Left ventricle myocardium inferior (tissue), 1 donor: ENCODE data around the gene FTCDNL1. TPM values are rescaled to one million over a fixed set of nuclear protein-coding genes. Genes with fewer than 3 reads are reported as not detected.

Source experiments
- DNase-seq: peaks from one replicate; pipeline ENCODE4 v3.0.0-alpha.2; 2020
- H3K27ac ChIP-seq: fragments of 200-600 bp; replicated peaks from 2 replicates; pipeline ENCODE4 v1.8.0; 2021
- H3K27me3 ChIP-seq: fragments of 200-600 bp; 2 replicates; pipeline ENCODE4 v1.8.0; 2021; ENCODE audit warnings: low read depth
- H3K36me3 ChIP-seq: fragments of 200-600 bp; 2 replicates; pipeline ENCODE4 v1.8.0; 2021
- H3K4me1 ChIP-seq: fragments of 200-600 bp; 2 replicates; pipeline ENCODE4 v1.8.0; 2021
- H3K4me3 ChIP-seq: fragments of 200-600 bp; 2 replicates; pipeline ENCODE4 v1.8.0; 2021; ENCODE audit warnings: mild to moderate bottlenecking, moderate library complexity
- H3K9me3 ChIP-seq: fragments of 200-600 bp; replicated peaks from 2 replicates; pipeline ENCODE4 v1.8.0; 2021
- intact Hi-C: fragments of 100-400 bp; cut with micrococcal nuclease; formaldehyde crosslinking; loops from one replicate; pipeline ENCODE4 v1.11.0; 2022
- total RNA-seq: library from RNA; stranded (reverse); fragmentation: NEBNext Ultra II Directional; extraction: Animal tissue kit (Norgen Biotek cat#: 25700); gene quantifications from one replicate; pipeline ENCODE4 v1.2.1, GENCODE V29; 2021
- TF ChIP-seq, protein P1 (sequence below): fragments of 200-600 bp; IDR thresholded peaks from 2 replicates; pipeline ENCODE4 v1.8.0; 2021; ENCODE audit warnings: antibody characterized with exemption, mild to moderate bottlenecking, borderline replicate concordance
- donor health status: DM: no; HTN: yes; CAD: no; lungs with severe emphysema.

FTCDNL1 gene
- total RNA-seq, 1 donor from 2014 or later, result 2.7 TPM

DNA sequence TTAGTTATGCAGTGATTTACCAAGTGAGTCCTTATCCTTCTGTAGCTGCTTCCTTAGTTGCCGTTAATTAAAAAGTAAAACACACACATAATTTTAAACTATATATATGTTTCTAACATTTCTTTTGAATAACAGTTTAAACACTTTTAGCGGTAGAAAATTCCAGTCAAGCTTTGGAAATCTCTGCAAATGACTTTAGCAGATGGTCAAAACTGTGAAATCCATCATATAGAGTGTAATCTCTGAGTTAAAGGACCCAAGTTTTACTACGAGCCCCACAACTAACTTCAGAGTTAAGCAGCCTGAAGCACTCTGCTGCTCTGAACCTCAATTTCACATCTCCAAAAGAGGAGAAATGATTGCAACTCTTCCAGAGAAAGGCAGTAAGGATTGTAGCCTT is 96.2 kb downstream of the FTCDNL1 start:
- H3K36me3 ChIP-seq, result no peaks in the 10 kb centered on the region
- peaks cover 8% of the 10 kb centered on the region for H3K4me1 ChIP-seq
- DNase-seq, result no peak
- H3K27me3 ChIP-seq, result peaks cover 39% of the 10 kb centered on the region
- TF ChIP-seq, protein P1, sequence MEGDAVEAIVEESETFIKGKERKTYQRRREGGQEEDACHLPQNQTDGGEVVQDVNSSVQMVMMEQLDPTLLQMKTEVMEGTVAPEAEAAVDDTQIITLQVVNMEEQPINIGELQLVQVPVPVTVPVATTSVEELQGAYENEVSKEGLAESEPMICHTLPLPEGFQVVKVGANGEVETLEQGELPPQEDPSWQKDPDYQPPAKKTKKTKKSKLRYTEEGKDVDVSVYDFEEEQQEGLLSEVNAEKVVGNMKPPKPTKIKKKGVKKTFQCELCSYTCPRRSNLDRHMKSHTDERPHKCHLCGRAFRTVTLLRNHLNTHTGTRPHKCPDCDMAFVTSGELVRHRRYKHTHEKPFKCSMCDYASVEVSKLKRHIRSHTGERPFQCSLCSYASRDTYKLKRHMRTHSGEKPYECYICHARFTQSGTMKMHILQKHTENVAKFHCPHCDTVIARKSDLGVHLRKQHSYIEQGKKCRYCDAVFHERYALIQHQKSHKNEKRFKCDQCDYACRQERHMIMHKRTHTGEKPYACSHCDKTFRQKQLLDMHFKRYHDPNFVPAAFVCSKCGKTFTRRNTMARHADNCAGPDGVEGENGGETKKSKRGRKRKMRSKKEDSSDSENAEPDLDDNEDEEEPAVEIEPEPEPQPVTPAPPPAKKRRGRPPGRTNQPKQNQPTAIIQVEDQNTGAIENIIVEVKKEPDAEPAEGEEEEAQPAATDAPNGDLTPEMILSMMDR, result no peak
- peaks cover 7% of the 10 kb centered on the region for H3K9me3 ChIP-seq
- intact Hi-C loops, result no loop called here
- H3K4me3 ChIP-seq, result no peak overlapping the region
- H3K27ac ChIP-seq, result no peak overlapping the region

DNA sequence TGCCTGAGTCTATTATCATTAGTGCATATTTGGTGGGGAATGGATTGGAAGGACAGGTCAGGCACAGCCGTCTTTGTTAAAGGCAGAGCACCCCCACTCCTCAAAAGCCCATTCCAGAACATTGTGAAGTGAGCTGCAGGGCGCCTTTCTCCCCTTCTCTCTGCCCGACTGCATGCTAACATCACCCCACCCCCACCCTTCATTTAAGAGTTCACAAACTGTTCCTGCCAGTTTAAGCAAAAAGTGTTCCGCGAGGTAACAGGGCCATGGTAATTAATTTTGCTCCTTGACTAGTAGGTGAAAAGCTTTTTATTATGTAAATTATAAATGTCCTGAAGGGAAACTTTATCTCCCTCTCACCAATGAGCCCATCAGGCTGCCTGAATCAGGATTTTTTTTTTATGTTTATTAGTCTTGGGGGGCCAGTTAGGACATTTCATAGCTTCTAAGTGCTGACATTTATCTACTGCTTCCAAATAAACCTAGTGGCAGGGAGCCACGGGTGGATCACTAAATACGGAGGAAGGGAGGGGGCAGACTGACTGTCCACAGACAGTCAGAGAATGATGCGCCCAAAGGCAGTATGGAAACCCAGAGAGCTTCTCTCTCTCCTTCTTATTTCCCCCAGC is 99.4 kb downstream of the FTCDNL1 start:
- intact Hi-C loops, result no loop called here
- no peak overlapping the region for H3K27ac ChIP-seq
- no peak overlapping the region for H3K4me3 ChIP-seq
- TF ChIP-seq, protein P1, result no peak
- H3K27me3 ChIP-seq, result peaks cover 39% of the 10 kb centered on the region
- peaks cover 7% of the 10 kb centered on the region for H3K9me3 ChIP-seq
- H3K36me3 ChIP-seq, result no peaks in the 10 kb centered on the region
- no peak for DNase-seq
- H3K4me1 ChIP-seq, result no peaks in the 10 kb centered on the region

DNA sequence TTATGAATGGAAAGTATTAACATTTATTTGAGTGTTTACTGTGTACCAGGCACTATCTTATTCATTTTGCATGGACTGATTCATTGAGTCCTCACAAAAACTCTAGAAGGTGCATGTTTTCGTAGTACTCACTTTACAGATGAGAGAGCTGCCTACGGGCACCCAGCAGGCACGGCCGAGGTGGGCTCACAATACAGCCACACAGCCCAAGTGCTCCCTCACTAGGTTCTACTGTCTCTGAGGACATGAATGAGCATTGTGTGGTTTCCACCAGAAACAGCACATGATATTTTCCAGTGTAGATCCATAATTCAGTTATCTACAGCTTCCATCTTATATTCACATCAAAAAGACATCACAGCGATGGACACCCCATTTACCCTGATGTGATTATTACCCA is 101.4 kb downstream of the FTCDNL1 start:
- Histone ChIP-seq H3K4me1 (no peaks in the 10 kb centered on the region), H3K27me3 (peaks cover 34% of the 10 kb centered on the region), H3K36me3 (no peaks in the 10 kb centered on the region), H3K9me3 (peaks cover 7% of the 10 kb centered on the region), H3K4me3 (no peak overlapping the region), H3K27ac (no peak overlapping the region)
- DNase-seq, result no peak
- TF ChIP-seq, protein P1, result no peak
- intact Hi-C loops, result no loop called here

DNA sequence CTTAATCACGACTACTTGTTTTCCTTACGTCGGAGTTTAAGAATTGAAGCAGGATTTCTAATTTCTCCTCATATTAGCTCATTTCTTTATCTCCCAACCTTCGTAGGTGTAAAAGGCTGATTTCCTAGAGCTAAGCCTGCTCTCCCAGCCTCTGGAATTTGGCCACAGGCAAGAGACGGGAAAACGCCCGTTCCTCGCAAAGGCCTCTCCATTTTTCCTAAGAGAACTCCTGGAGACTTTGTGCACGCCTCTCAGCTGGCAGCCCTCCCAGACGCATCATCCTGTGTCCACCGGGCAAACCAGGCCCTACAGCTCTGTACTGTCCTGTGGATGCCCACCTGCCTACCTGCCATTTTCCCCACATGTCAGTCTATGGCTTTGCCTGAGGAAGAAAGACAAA is 106.3 kb downstream of the FTCDNL1 start:
- no peak overlapping the region for H3K4me3 ChIP-seq
- H3K9me3 ChIP-seq, result no peaks in the 10 kb centered on the region
- H3K4me1 ChIP-seq, result peaks cover 4% of the 10 kb centered on the region
- TF ChIP-seq, protein P1, result no peak
- no peaks in the 10 kb centered on the region for H3K36me3 ChIP-seq
- peaks cover 17% of the 10 kb centered on the region for H3K27me3 ChIP-seq
- no peak for DNase-seq
- intact Hi-C loops, result no loop called here
- H3K27ac ChIP-seq, result no peak overlapping the region

DNA sequence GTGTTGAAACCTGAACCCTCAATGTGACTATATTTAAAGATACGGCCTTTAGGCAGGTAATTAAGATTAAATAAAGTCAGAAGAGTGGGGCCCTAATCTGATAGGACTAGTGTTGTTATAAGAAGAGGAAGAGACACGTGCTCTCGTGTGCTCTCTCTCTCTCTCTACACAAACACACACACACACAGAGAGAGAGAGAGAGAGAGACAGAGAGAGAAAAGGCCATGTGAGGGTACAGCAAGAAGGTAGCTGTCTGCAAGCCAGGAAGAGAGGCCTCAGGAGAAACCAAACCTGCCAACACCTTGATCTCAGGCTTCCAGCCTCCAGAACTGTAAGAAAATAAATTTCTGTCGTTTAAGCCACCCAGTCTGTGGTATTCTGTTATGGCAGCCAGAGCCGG is 106.7 kb downstream of the FTCDNL1 start:
- peaks cover 22% of the 10 kb centered on the region for H3K27me3 ChIP-seq
- no peaks in the 10 kb centered on the region for H3K9me3 ChIP-seq
- intact Hi-C loops, result no loop called here
- H3K4me1 ChIP-seq, result peaks cover 5% of the 10 kb centered on the region
- TF ChIP-seq, protein P1, result no peak
- no peak overlapping the region for H3K27ac ChIP-seq
- no peak overlapping the region for H3K4me3 ChIP-seq
- no peak for DNase-seq
- H3K36me3 ChIP-seq, result no peaks in the 10 kb centered on the region
